Liver (tissue), 9 donors: ENCODE data around the gene CYP26C1. TPM values are rescaled to one million over a fixed set of nuclear protein-coding genes. Genes with fewer than 3 reads are reported as not detected.

ENCODE experiments used
- DNase-seq: peaks from one replicate; pipeline ENCODE4 v3.0.0-alpha.2; 2017; ENCODE audit warnings: low spot score
- H3K27ac ChIP-seq, 2 donors: one replicate each; pipeline ENCODE4 v1.7.0; 2013; ENCODE audit warnings: inconsistent platforms in 2 of 2, low read length in 2 of 2, control low read depth in 1 of 2, low read depth in 1 of 2, mild to moderate bottlenecking in 1 of 2
- H3K27me3 ChIP-seq, 4 donors: one replicate each; pipeline versions ENCODE4 v1.6.1 to v1.7.0; 2013; ENCODE audit warnings: low read length in 3 of 4, inconsistent platforms in 1 of 4, mild to moderate bottlenecking in 1 of 4, moderate library complexity in 1 of 4; ENCODE audit not compliant: control insufficient read depth in 4 of 4, insufficient read depth in 4 of 4
- H3K36me3 ChIP-seq, 4 donors: one replicate each; pipeline versions ENCODE4 v1.6.1 to v1.7.0; 2013; ENCODE audit warnings: low read length in 3 of 4, mild to moderate bottlenecking in 3 of 4, low read depth in 1 of 4, moderate library complexity in 1 of 4; ENCODE audit not compliant: control insufficient read depth in 4 of 4, insufficient read depth in 3 of 4
- H3K4me1 ChIP-seq, 4 donors: one replicate each; pipeline versions ENCODE4 v1.6.1 to v1.7.0; 2013; ENCODE audit warnings: low read length in 3 of 4, mild to moderate bottlenecking in 3 of 4, moderate library complexity in 1 of 4; ENCODE audit not compliant: control insufficient read depth in 4 of 4, insufficient read depth in 4 of 4
- H3K4me3 ChIP-seq, 3 donors: one replicate each; pipeline versions ENCODE4 v1.6.1 to v1.7.0; 2013; ENCODE audit warnings: low read length in 3 of 3, control low read depth in 1 of 3, low read depth in 1 of 3, mild to moderate bottlenecking in 1 of 3
- H3K9ac ChIP-seq, 2 donors: one replicate each; pipeline ENCODE4 v1.7.0; 2013; ENCODE audit warnings: low read length in 2 of 2, mild to moderate bottlenecking in 2 of 2, moderate library complexity in 2 of 2, control low read depth in 1 of 2, low read depth in 1 of 2
- H3K9me3 ChIP-seq, 4 donors: one replicate each; pipeline versions ENCODE4 v1.6.1 to v1.7.0; 2013; ENCODE audit warnings: low read length in 3 of 4; ENCODE audit not compliant: control insufficient read depth in 4 of 4
- ATF3 ChIP-seq: IDR thresholded peaks from 2 replicates; pipeline ENCODE4 v1.6.1; 2016; ENCODE audit warnings: antibody characterized with exemption
- CTCF ChIP-seq: fragments of 150-350 bp; IDR thresholded peaks from 2 replicates; pipeline ENCODE4 v1.5.1; 2017; ENCODE audit warnings: improper control_type of control experiment, low read depth, low read length; ENCODE audit not compliant: missing input control
- EGR1 ChIP-seq, 2 donors: IDR thresholded peaks; 2 replicates each; pipeline ENCODE4 v1.6.1; 2016 to 2018; ENCODE audit warnings: antibody characterized with exemption in 2 of 2, low read depth in 2 of 2
- FOXA1 ChIP-seq: IDR thresholded peaks from 2 replicates; pipeline ENCODE4 v1.6.1; 2016; ENCODE audit warnings: antibody characterized with exemption
- FOXA2 ChIP-seq: IDR thresholded peaks from 2 replicates; pipeline ENCODE4 v1.6.1; 2016; ENCODE audit warnings: antibody characterized with exemption
- GABPA ChIP-seq, 2 donors: IDR thresholded peaks in 1 of 2; conservative IDR thresholded peaks in 1 of 2; 2 replicates each; pipeline ENCODE4 v1.6.1; 2016; ENCODE audit warnings: antibody characterized with exemption in 2 of 2, mild to moderate bottlenecking in 1 of 2, moderate library complexity in 1 of 2
- HNF4A ChIP-seq, 2 donors: conservative IDR thresholded peaks; 2 replicates each; pipeline ENCODE4 v1.6.1; 2016; ENCODE audit warnings: antibody characterized with exemption in 2 of 2, mild to moderate bottlenecking in 2 of 2
- HNF4G ChIP-seq: IDR thresholded peaks from 2 replicates; pipeline ENCODE4 v1.6.1; 2016; ENCODE audit warnings: antibody characterized with exemption
- JUND ChIP-seq, 2 donors: IDR thresholded peaks; 2 replicates each; pipeline ENCODE4 v1.6.1; 2016; ENCODE audit warnings: antibody characterized with exemption in 2 of 2
- NR2F2 ChIP-seq: IDR thresholded peaks from 2 replicates; pipeline ENCODE4 v1.6.1; 2016; ENCODE audit warnings: antibody characterized with exemption
- RAD21 ChIP-seq, 2 donors: IDR thresholded peaks; 2 replicates each; pipeline ENCODE4 v1.6.1; 2016; ENCODE audit warnings: antibody characterized with exemption in 2 of 2, mild to moderate bottlenecking in 2 of 2
- RXRA ChIP-seq, 2 donors: IDR thresholded peaks; 2 replicates each; pipeline ENCODE4 v1.6.1; 2017 to 2018; ENCODE audit warnings: antibody characterized with exemption in 2 of 2, mild to moderate bottlenecking in 1 of 2
- SP1 ChIP-seq: IDR thresholded peaks from 2 replicates; pipeline ENCODE4 v1.6.1; 2018; ENCODE audit warnings: antibody characterized with exemption, mild to moderate bottlenecking
- TAF1 ChIP-seq: conservative IDR thresholded peaks from 2 replicates; pipeline ENCODE4 v1.6.1; 2016; ENCODE audit warnings: antibody characterized with exemption, mild to moderate bottlenecking
- YY1 ChIP-seq: IDR thresholded peaks from 2 replicates; pipeline ENCODE4 v1.6.1; 2016; ENCODE audit warnings: antibody characterized with exemption, mild to moderate bottlenecking
- WGBS: extraction: QIAGEN DNeasy Blood & Tissue Kit; methylation state at CpG from one replicate; pipeline ENCODE4 v1.1.7; 2013; 5-methylcytosine and 5-hydroxymethylcytosine counted together
- polyA plus RNA-seq, 2 donors: library from polyadenylated mRNA; stranded (reverse) in 1 of 2; unstranded in 1 of 2; fragments of 200-250 nt in 1 of 2; fragments of >200 nt in 1 of 2; fragmentation: Nextera tagmentation in 1 of 2; extraction: Ambion mirVana in 1 of 2; gene quantifications; one replicate each; pipeline versions ENCODE4 v1.2.1 to v1.2.3, GENCODE V29; 2013 to 2015
- total RNA-seq, 2 donors: library from RNA; depleted of rRNA; stranded (reverse); fragments of >200 nt; gene quantifications; one replicate each; pipeline ENCODE4 v1.2.3, GENCODE V29; 2014
- TF ChIP-seq, protein P1 (sequence below): IDR thresholded peaks from 2 replicates; pipeline ENCODE4 v1.6.1; 2016; ENCODE audit warnings: antibody characterized with exemption
- TF ChIP-seq, protein P2 (sequence below): IDR thresholded peaks from 2 replicates; pipeline ENCODE4 v1.6.1; 2016; ENCODE audit warnings: antibody characterized with exemption
- donor health status: healthy.
- donor health status: healthy.
- donor health status: healthy.
- donor health status: healthy.
- donor health status: healthy.

CYP26C1 gene
- under 1 TPM; 0.09 to 0.25 TPM for total RNA-seq
- polyA plus RNA-seq = not detected

DNA sequence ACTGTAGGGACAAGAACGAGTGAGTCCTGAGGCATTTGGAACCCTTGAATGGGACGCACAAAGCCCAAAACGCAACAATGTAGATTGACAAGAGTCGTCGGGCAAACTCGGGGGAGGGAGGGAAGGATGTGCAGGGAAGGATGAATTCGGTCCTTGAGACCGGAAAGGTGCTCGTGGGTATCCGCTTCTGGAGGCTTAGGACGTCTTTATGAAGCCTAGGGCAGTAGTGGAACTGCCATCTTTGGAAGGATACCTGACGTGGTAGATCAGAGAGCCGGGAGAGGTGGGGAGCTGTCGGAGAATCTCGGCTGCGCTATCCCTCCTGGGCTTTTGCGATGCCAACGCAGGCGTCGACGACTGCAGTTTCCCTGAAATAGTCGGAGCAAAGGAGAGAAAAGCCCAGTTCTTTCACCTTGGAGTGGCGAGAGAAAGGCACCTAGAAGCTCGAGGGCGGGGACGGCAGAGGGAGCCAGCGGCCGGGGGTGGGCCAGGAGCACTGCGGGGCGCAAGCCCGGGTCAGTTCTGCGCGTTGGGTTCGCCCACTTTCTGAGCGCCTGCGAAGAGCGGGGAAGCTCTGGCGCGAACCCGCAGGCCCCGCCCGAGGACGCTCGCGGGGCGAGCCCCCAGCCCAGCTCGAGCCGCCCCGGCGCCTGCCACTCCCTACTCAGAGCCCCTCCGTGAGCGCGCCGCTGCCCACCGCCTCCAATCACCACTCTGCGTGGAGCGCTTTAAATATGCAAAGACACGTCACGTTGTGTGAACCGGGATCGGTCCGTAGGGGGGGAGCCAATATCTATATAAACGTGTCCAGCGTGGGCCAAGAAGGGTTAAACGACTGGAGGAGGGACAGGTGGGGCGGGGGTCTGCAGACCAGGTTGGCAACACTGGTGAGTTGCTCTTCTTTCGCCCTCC, at the start of gene CYP26C1:
Gene CYP26C1, plus strand, starts transcription at position 824 of the 912 bp plus-strand sequence. CDS start 466 bp downstream, outside the sequence.
- H3K4me3 ChIP-seq = no peak within 1 kb of the TSS
- WGBS = 37% methylated on average over 67 of the region's 67 CpGs

DNA sequence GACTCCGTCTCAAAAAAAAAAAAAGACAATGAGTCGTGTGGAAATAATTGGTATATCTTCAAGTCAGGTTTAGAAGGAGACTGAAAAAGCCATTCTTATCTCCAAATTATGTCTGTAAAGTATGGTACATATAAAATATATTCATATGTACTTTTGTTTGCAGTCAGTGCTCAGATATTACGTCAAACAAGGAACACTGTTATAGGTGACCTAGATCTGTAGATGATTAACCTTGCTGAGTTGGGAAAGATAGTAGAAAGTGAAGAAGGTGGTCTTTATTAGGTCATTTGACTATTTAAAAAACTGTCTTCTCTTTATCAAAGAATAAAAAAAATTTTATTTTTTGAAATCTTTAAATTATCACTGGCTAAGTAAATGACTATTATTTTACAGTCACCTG, 44.9 kb upstream of the CYP26C1 start:
- no peak for DNase-seq
- 70% methylated on average over 3 of the region's 3 CpGs for WGBS

More for the DNA sequence above, at the start of gene CYP26C1:
- Histone ChIP-seq H3K27me3 (peaks cover 0 to 5% (median 4%) of the 10 kb centered on the region in 4 donors), H3K27ac (no peak within 1 kb of the TSS), H3K9me3 (no peaks in the 10 kb centered on the region), H3K9ac (no peak within 1 kb of the TSS), H3K4me1 (peaks cover 7 to 32% (median 17%) of the 10 kb centered on the region in 4 donors), H3K36me3 (peaks cover 0 to 4% (median 1%) of the 10 kb centered on the region in 4 donors)
- DNase-seq = no peak
- no peak for TF ChIP-seq RXRA (IDR thresholded peaks at IDR 0.05)
- no peak for TF ChIP-seq FOXA1
- no peak for TF ChIP-seq HNF4G
- TF ChIP-seq, protein P1, sequence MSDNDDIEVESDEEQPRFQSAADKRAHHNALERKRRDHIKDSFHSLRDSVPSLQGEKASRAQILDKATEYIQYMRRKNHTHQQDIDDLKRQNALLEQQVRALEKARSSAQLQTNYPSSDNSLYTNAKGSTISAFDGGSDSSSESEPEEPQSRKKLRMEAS = no peak
- TF ChIP-seq FOXA2 = no peak
- no peak for TF ChIP-seq TAF1
- no peak for TF ChIP-seq YY1
- TF ChIP-seq HNF4A (conservative IDR thresholded peaks at IDR 0.05) = no peak
- TF ChIP-seq, protein P2, sequence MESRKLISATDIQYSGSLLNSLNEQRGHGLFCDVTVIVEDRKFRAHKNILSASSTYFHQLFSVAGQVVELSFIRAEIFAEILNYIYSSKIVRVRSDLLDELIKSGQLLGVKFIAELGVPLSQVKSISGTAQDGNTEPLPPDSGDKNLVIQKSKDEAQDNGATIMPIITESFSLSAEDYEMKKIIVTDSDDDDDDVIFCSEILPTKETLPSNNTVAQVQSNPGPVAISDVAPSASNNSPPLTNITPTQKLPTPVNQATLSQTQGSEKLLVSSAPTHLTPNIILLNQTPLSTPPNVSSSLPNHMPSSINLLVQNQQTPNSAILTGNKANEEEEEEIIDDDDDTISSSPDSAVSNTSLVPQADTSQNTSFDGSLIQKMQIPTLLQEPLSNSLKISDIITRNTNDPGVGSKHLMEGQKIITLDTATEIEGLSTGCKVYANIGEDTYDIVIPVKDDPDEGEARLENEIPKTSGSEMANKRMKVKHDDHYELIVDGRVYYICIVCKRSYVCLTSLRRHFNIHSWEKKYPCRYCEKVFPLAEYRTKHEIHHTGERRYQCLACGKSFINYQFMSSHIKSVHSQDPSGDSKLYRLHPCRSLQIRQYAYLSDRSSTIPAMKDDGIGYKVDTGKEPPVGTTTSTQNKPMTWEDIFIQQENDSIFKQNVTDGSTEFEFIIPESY = no peak
- no peak for TF ChIP-seq NR2F2
- no peak for TF ChIP-seq ATF3
- TF ChIP-seq GABPA (IDR thresholded peaks at IDR 0.05 in 1 of 2, conservative IDR thresholded peaks at IDR 0.05 in 1 of 2) = no peak
- no peak for TF ChIP-seq EGR1 (IDR thresholded peaks at IDR 0.05; ENCODE audit: low read depth in 2 of 2)
- TF ChIP-seq CTCF = no peak
- no peak for TF ChIP-seq JUND (IDR thresholded peaks at IDR 0.05)

More for the DNA sequence above, 44.9 kb upstream of the CYP26C1 start:
- no peak overlapping the region for H3K27ac ChIP-seq
- no peak overlapping the region for H3K9ac ChIP-seq
- TF ChIP-seq HNF4A (conservative IDR thresholded peaks at IDR 0.05) (no peak), JUND (IDR thresholded peaks at IDR 0.05) (no peak), FOXA2 (no peak), FOXA1 (no peak), SP1 (no peak), RAD21 (IDR thresholded peaks at IDR 0.05) (no peak), RXRA (IDR thresholded peaks at IDR 0.05) (no peak), ATF3 (no peak), NR2F2 (no peak), EGR1 (IDR thresholded peaks at IDR 0.05; ENCODE audit: low read depth in 2 of 2) (no peak), GABPA (IDR thresholded peaks at IDR 0.05 in 1 of 2, conservative IDR thresholded peaks at IDR 0.05 in 1 of 2) (no peak)
- TF ChIP-seq, protein P1 = no peak
- TF ChIP-seq, protein P2 = no peak
- no peaks in the 10 kb centered on the region for H3K27me3 ChIP-seq
- no peaks in the 10 kb centered on the region for H3K36me3 ChIP-seq
- H3K4me1 ChIP-seq = no peaks in the 10 kb centered on the region
- H3K9me3 ChIP-seq = no peaks in the 10 kb centered on the region
- H3K4me3 ChIP-seq = no peak overlapping the region
